ENCODE measurements around the gene SYNPO.
A peak's percentile ranks its signal among the peaks of the same experiment; 100 is the strongest.

Gene SYNPO

DNA sequence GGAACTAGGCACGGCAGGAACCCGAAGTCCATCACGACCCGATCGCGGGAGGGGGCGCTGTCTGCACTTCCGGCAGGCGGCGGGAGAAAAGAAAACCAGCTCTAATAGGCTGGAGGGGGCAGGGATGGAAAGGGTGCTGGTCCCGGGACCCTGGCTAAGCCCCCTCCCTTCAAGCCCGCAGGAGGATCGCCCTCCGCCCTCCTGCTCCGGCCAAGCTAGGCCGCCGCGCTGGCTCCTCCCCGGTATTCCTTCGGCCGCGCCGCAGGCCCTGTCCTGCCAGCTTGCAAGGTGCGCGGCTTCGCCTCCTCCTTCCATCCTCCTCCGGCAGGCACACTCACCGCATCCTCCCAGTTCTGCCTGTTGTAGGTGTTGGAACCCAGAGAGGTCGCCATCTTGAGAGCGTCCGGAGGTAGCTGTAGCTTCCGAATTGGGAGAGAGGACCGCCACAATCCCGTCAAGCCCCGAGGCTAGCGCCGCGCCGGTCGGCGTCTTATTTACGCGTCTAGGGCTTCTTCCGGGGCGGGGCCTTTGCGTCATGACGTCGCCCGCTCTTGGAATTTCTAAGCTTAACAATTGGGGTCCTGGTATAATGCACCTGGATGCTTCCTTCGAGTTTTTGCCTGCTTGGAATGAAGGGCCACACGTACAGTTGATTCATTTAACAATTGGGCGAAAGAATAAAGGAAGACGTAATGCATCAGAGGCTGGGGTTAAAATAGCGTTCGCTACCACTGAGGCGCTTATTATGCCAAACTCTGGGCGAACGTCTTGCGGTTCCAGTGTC is 60.3 kb downstream of the SYNPO start, which contains the start of gene RBM22:
Gene RBM22 (minus strand): TSS at position 469 of the 784 bp plus-strand sequence. CDS start 77 bp downstream, at position 392.
- peak; percentile 94 for DNase-seq

- DNase-seq, result peak; percentile 74
Measured at GRCh38 chr5:150703762-150704161, 63.3 kb downstream of the SYNPO start.

GRCh38 chr5:150706776-150707390 is 66.4 kb downstream of the SYNPO start:
- no peak for DNase-seq

Data from suppressor macrophage treated with lipopolysaccharide for 4 hours (primary cell).